Mucosa of gallbladder (tissue), 1 donor: ENCODE data around the gene CCDC27. TPM values are rescaled to one million over a fixed set of nuclear protein-coding genes. Genes with fewer than 3 reads are reported as not detected.

Experiments used
- DNase-seq: peaks from one replicate; pipeline ENCODE4 v3.0.0-alpha.2; 2020; ENCODE audit warnings: low spot score
- total RNA-seq: library from RNA; stranded (reverse); gene quantifications from one replicate; pipeline ENCODE4 v1.2.1, GENCODE V29; 2021
- donor health status: DM: no; HTN: no; CAD: no.

The CCDC27 gene
- total RNA-seq, 1 donor from 2014 or later = not detected

GRCh38 chr1:3753656-3754454, 1.6 kb downstream of the CCDC27 start:
- DNase-seq = no peak

- no peak for DNase-seq
These were observed 4.1 kb downstream of the CCDC27 start for GRCh38 chr1:3756394-3756793.

- DNase-seq = no peak
These were observed 6.9 kb downstream of the CCDC27 start for GRCh38 chr1:3759164-3759563.

- DNase-seq = no peak
These were observed 7.5 kb downstream of the CCDC27 start for GRCh38 chr1:3759796-3760195.

- no peak for DNase-seq
These were observed 9.2 kb downstream of the CCDC27 start for GRCh38 chr1:3761296-3762010.

GRCh38 chr1:3762151-3762872, 10.1 kb downstream of the CCDC27 start:
- no peak for DNase-seq

- DNase-seq = no peak
These were observed 10.6 kb downstream of the CCDC27 start for GRCh38 chr1:3762873-3763228.

- DNase-seq = no peak
These were observed 11.3 kb downstream of the CCDC27 start for GRCh38 chr1:3763351-3764125.

GRCh38 chr1:3767328-3767925, 15.2 kb downstream of the CCDC27 start:
- no peak for DNase-seq

GRCh38 chr1:3768811-3769390, 16.7 kb downstream of the CCDC27 start:
- DNase-seq = no peak

GRCh38 chr1:3770047-3770765, 18.0 kb downstream of the CCDC27 start:
- DNase-seq = no peak

GRCh38 chr1:3771108-3772026, 19.1 kb downstream of the CCDC27 start:
- DNase-seq = no peak

GRCh38 chr1:3772027-3772714, 19.9 kb downstream of the CCDC27 start:
- DNase-seq = peak; percentile 91

GRCh38 chr1:3772715-3773571, 20.7 kb downstream of the CCDC27 start, which contains the start of gene SMIM1:
Gene SMIM1, plus strand, starts transcription at chr1:3772749. Its CDS starts 2,625 bp downstream, at chr1:3775374.
- no peak for DNase-seq

GRCh38 chr1:3773572-3774275, 21.5 kb downstream of the CCDC27 start:
- no peak for DNase-seq

- no peak for DNase-seq
These were observed 22.2 kb downstream of the CCDC27 start for GRCh38 chr1:3774276-3774945.
